Dendritic cell treated with granulocyte-macrophage colony-stimulating factor and Interleukin-4, amounts not matched to agents 40 ng/mL and 50 ng/mL, for 4 days (primary cell): Measurements from ENCODE around the gene RFTN2.
"Not testable (repeated sequence)": the region's sequence is repeated elsewhere in the genome, so short reads cannot be mapped to it uniquely, and the experiment has no call there.

Source experiments
- H3K27ac Mint-ChIP-seq: one replicate; pipeline ENCODE4 v1.8.0; 2022; ENCODE audit warnings: mild to moderate bottlenecking, mixed read lengths
- H3K27me3 Mint-ChIP-seq: one replicate; pipeline ENCODE4 v1.8.0; 2022; ENCODE audit warnings: mild to moderate bottlenecking, mixed read lengths
- H3K36me3 Mint-ChIP-seq: one replicate; pipeline ENCODE4 v1.8.0; 2022; ENCODE audit warnings: low read depth, mixed read lengths
- H3K4me1 Mint-ChIP-seq: one replicate; pipeline ENCODE4 v1.8.0; 2022; ENCODE audit warnings: low read depth, mixed read lengths
- H3K4me3 Mint-ChIP-seq: one replicate; pipeline ENCODE4 v1.8.0; 2022; ENCODE audit warnings: mild to moderate bottlenecking, moderate library complexity, mixed read lengths
- H3K9me3 Mint-ChIP-seq: one replicate; pipeline ENCODE4 v1.8.0; 2022; ENCODE audit warnings: mixed read lengths
- intact Hi-C: fragments of 100-400 bp; cut with micrococcal nuclease; formaldehyde crosslinking; loops from one replicate; pipeline ENCODE4 v1.15.0; 2022

RFTN2 gene

GRCh38 chr2:197575987-197576386 is 99.4 kb downstream of the RFTN2 start:
- no peak overlapping the region for H3K4me3 Mint-ChIP-seq
- no peak overlapping the region for H3K27ac Mint-ChIP-seq
- H3K27me3 Mint-ChIP-seq = no peaks in the 10 kb centered on the region
- H3K4me1 Mint-ChIP-seq = no peaks in the 10 kb centered on the region
- intact Hi-C loops = no loop called here
- H3K9me3 Mint-ChIP-seq = peaks cover 33% of the 10 kb centered on the region
- peaks cover 18% of the 10 kb centered on the region for H3K36me3 Mint-ChIP-seq

- H3K4me1 Mint-ChIP-seq = no peaks in the 10 kb centered on the region
These were observed 101.8 kb downstream of the RFTN2 start for GRCh38 chr2:197573608-197574007.

GRCh38 chr2:197571627-197572271 is 103.6 kb downstream of the RFTN2 start:
- H3K36me3 Mint-ChIP-seq = peaks cover 36% of the 10 kb centered on the region
- no peak overlapping the region for H3K27ac Mint-ChIP-seq
- no peak overlapping the region for H3K4me3 Mint-ChIP-seq
- H3K27me3 Mint-ChIP-seq = no peaks in the 10 kb centered on the region
- intact Hi-C loops = no loop called here
- no peaks in the 10 kb centered on the region for H3K4me1 Mint-ChIP-seq
- H3K9me3 Mint-ChIP-seq = peaks cover 33% of the 10 kb centered on the region

More at GRCh38 chr2:197573608-197574007, 101.8 kb downstream of the RFTN2 start:
- H3K27me3 Mint-ChIP-seq = no peaks in the 10 kb centered on the region
- H3K36me3 Mint-ChIP-seq = peaks cover 22% of the 10 kb centered on the region
- peaks cover 33% of the 10 kb centered on the region for H3K9me3 Mint-ChIP-seq
- intact Hi-C loops = no loop called here
- H3K4me3 Mint-ChIP-seq = no peak overlapping the region
- no peak overlapping the region for H3K27ac Mint-ChIP-seq

GRCh38 chr2:197560146-197560665 is 115.2 kb downstream of the RFTN2 start:
- intact Hi-C loops = no loop called here
- no peaks in the 10 kb centered on the region for H3K9me3 Mint-ChIP-seq
- H3K4me3 Mint-ChIP-seq = no peak overlapping the region
- H3K27me3 Mint-ChIP-seq = no peaks in the 10 kb centered on the region
- no peaks in the 10 kb centered on the region for H3K4me1 Mint-ChIP-seq
- no peak overlapping the region for H3K27ac Mint-ChIP-seq
- peaks cover 51% of the 10 kb centered on the region for H3K36me3 Mint-ChIP-seq

- Mint-ChIP-seq H3K27ac (no peak overlapping the region), H3K4me1 (no peaks in the 10 kb centered on the region), H3K9me3 (no peaks in the 10 kb centered on the region), H3K36me3 (peaks cover 56% of the 10 kb centered on the region), H3K27me3 (no peaks in the 10 kb centered on the region), H3K4me3 (no peak overlapping the region)
- intact Hi-C loops = no loop called here
These were observed 115.7 kb downstream of the RFTN2 start for GRCh38 chr2:197559681-197560080.

- no peaks in the 10 kb centered on the region for H3K9me3 Mint-ChIP-seq
- H3K4me3 Mint-ChIP-seq = no peak overlapping the region
- no peaks in the 10 kb centered on the region for H3K27me3 Mint-ChIP-seq
- intact Hi-C loops = no loop called here
- H3K36me3 Mint-ChIP-seq = peaks cover 68% of the 10 kb centered on the region
- H3K27ac Mint-ChIP-seq = no peak overlapping the region
- no peaks in the 10 kb centered on the region for H3K4me1 Mint-ChIP-seq
These were observed 117.0 kb downstream of the RFTN2 start for GRCh38 chr2:197558393-197558792.

GRCh38 chr2:197556456-197556855 is 118.9 kb downstream of the RFTN2 start:
- Mint-ChIP-seq H3K27me3 (no peaks in the 10 kb centered on the region), H3K27ac (no peak overlapping the region), H3K4me3 (no peak overlapping the region), H3K4me1 (no peaks in the 10 kb centered on the region), H3K36me3 (peaks cover 67% of the 10 kb centered on the region), H3K9me3 (no peaks in the 10 kb centered on the region)
- intact Hi-C loops = no loop called here

GRCh38 chr2:197555467-197555866 is 119.9 kb downstream of the RFTN2 start:
- no peak overlapping the region for H3K4me3 Mint-ChIP-seq
- no peaks in the 10 kb centered on the region for H3K27me3 Mint-ChIP-seq
- H3K36me3 Mint-ChIP-seq = peaks cover 61% of the 10 kb centered on the region
- H3K4me1 Mint-ChIP-seq = no peaks in the 10 kb centered on the region
- H3K9me3 Mint-ChIP-seq = no peaks in the 10 kb centered on the region
- intact Hi-C loops = no loop called here
- H3K27ac Mint-ChIP-seq = no peak overlapping the region

GRCh38 chr2:197551260-197551659 is 124.1 kb downstream of the RFTN2 start:
- H3K36me3 Mint-ChIP-seq = peaks cover 69% of the 10 kb centered on the region
- intact Hi-C loops, H3K27ac Mint-ChIP-seq, H3K9me3 Mint-ChIP-seq, H3K27me3 Mint-ChIP-seq, H3K4me3 Mint-ChIP-seq, H3K4me1 Mint-ChIP-seq: not testable (repeated sequence)

- Mint-ChIP-seq H3K9me3 (no peaks in the 10 kb centered on the region), H3K4me3 (no peak overlapping the region), H3K27ac (no peak overlapping the region), H3K27me3 (no peaks in the 10 kb centered on the region), H3K4me1 (no peaks in the 10 kb centered on the region), H3K36me3 (peaks cover 67% of the 10 kb centered on the region)
- intact Hi-C loops = loop anchor here (10.0 kb wide), 1 partner anchor 764 kb away; no protein-coding TSS in a partner anchor
These were observed 126.8 kb downstream of the RFTN2 start for GRCh38 chr2:197548582-197548981.

- no peaks in the 10 kb centered on the region for H3K4me1 Mint-ChIP-seq
- intact Hi-C loops = loop anchor here (10.0 kb wide), 1 partner anchor 763 kb away; no protein-coding TSS in a partner anchor
- no peak overlapping the region for H3K27ac Mint-ChIP-seq
- no peaks in the 10 kb centered on the region for H3K9me3 Mint-ChIP-seq
- no peaks in the 10 kb centered on the region for H3K27me3 Mint-ChIP-seq
- H3K36me3 Mint-ChIP-seq = peaks cover 67% of the 10 kb centered on the region
- no peak overlapping the region for H3K4me3 Mint-ChIP-seq
These were observed 128.1 kb downstream of the RFTN2 start for GRCh38 chr2:197547163-197547900.

- H3K27ac Mint-ChIP-seq = no peak overlapping the region
- H3K27me3 Mint-ChIP-seq = no peaks in the 10 kb centered on the region
- intact Hi-C loops = loop anchor here (10.0 kb wide), 1 partner anchor 758 kb away; no protein-coding TSS in a partner anchor
- peaks cover 79% of the 10 kb centered on the region for H3K36me3 Mint-ChIP-seq
- H3K4me1 Mint-ChIP-seq = no peaks in the 10 kb centered on the region
- no peaks in the 10 kb centered on the region for H3K9me3 Mint-ChIP-seq
- no peak overlapping the region for H3K4me3 Mint-ChIP-seq
These were observed 132.2 kb downstream of the RFTN2 start for GRCh38 chr2:197543206-197543605.

GRCh38 chr2:197539734-197540133 is 135.7 kb downstream of the RFTN2 start:
- Mint-ChIP-seq H3K36me3 (peaks cover 92% of the 10 kb centered on the region), H3K27me3 (no peaks in the 10 kb centered on the region), H3K9me3 (no peaks in the 10 kb centered on the region), H3K4me3 (no peak overlapping the region), H3K4me1 (no peaks in the 10 kb centered on the region), H3K27ac (no peak overlapping the region)
- intact Hi-C loops = loop anchor here (10.0 kb wide), 1 partner anchor 755 kb away; no protein-coding TSS in a partner anchor

- no peak overlapping the region for H3K27ac Mint-ChIP-seq
- no peak overlapping the region for H3K4me3 Mint-ChIP-seq
- no peaks in the 10 kb centered on the region for H3K9me3 Mint-ChIP-seq
- no peaks in the 10 kb centered on the region for H3K4me1 Mint-ChIP-seq
- no peaks in the 10 kb centered on the region for H3K27me3 Mint-ChIP-seq
- intact Hi-C loops = no loop called here
- H3K36me3 Mint-ChIP-seq = peaks cover 88% of the 10 kb centered on the region
These were observed 137.0 kb downstream of the RFTN2 start for GRCh38 chr2:197538412-197538811.
